ENCODE data around the gene POLD1.
"Not testable (repeated sequence)": the region's sequence is repeated elsewhere in the genome, so short reads cannot be mapped to it uniquely, and the experiment has no call there.

POLD1 gene

GRCh38 chr19:50365434-50366306 is 18.5 kb upstream of the POLD1 start, which contains the start of gene NAPSA:
Gene NAPSA, minus strand, starts transcription at chr19:50365639. Its CDS starts 18 bp downstream, at chr19:50365621.
- no peak for DNase-seq (ENCODE audit: low read depth in 2 of 2)

DNA sequence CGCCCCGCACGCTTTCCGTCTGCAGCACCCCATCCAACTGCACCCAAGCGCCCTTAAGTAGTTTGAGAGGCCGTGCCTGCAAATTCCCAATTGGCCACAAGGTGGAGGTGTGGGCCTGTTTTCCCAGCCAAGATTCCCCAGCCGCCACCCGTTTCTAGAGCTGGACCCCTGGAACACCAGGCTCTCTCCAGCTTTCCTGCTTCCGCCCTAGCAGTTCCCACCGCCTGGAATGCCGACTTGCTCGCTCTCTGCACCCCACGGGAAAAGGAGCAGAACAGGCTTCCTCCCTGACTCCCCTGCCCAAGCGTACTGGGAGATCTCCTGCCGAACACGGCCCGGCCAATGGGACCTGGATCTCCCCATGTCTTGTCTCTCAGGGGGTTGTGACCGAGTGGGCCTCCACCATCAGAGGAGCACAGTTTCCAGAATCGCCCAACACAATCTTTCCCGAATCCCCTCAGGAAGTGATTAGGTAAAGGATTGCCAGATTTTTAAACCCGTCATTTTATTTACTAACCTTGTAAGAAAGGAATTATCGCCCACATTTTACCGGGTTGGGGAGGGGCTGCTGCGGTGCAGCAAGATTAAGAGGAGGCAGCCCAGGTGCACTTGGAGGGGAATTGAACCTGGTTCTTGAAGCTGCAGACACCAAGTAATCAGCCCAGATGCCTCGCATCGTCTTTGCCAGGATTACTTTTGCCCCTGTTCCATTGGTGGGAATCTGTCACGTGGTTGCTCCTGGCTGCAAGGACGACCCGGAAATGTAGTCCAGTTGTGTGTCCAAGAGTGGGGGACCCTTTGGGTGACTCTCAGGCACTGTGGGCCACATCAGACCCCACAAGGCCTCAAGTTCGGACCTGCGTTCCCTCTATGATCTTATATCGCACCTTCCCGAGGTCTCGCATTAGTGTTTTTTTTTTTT is 15.2 kb upstream of the POLD1 start:
- peak; percentile 71 to 77 for DNase-seq (ENCODE audit: low read depth in 2 of 2)

DNA sequence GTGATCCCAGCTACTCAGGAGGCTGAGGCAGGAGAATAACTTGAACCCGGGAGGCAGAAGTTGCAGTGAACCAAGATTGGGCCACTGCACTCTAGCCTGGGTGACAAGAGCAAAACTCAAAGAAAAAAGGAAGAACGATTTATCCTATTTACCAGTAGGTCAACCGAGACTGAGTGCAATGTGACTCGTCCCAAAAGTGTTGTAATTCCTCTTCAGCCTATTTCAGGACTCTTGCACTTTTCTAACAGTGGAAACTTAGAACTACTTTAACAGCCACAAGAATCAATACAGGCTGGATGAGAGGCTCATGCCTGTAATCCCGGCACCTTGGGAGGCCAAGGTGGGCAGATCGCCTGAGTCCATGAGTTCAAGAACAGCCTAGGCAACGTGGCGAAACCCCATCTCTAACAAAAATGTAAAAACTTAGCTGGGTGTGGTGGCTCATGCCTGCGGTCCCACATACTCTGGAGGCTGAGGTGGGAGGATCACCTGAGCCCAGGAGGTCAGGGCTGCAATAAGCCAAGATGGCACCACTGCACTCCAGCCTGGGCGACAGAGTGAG is 12.2 kb upstream of the POLD1 start:
- DNase-seq (ENCODE audit: low read depth in 2 of 2): no peak

DNA sequence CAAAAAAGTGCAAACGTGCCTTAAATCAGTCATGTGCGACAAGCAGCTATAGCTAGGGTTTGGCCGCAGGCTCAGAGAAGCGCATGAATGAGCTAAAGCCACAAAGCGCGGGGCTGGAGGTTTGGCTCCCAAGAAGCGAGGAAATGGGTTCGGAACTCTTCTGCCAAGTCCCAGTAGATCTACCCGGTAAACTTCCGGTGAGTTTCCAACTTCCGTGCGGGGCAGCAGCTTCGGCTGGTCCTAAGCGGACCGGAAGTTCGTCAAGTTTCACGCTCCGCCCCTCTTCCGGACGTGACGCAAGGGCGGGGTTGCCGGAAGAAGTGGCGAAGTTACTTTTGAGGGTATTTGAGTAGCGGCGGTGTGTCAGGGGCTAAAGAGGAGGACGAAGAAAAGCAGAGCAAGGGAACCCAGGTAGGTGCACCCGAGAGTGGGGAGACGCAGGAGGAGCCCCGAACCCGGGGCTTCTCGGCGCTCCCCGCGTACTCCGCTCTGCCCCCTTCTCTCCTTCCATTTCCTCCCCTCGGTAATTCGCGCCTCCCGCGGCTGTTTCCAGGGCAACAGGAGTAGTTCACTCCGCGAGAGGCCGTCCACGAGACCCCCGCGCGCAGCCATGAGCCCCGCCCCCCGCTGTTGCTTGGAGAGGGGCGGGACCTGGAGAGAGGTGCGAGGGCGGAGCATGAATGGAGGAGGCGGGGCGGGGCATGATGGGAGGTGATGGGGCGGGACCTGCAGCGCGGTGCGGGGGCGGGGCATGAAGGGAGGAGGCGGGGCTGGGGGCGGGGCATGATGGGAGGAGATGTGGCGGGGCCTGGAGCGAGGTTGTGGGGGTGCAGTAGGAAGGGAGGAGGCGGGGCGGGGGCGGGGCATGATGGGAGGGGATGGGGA is 7.7 kb upstream of the POLD1 start, which contains the start of gene NR1H2:
TSS of gene NR1H2 (plus strand) at position 292 of the 885 bp plus-strand sequence. CDS start 1,149 bp downstream, outside the sequence.
- peak; percentile 86 to 91 for DNase-seq (ENCODE audit: low read depth in 2 of 2)

DNA sequence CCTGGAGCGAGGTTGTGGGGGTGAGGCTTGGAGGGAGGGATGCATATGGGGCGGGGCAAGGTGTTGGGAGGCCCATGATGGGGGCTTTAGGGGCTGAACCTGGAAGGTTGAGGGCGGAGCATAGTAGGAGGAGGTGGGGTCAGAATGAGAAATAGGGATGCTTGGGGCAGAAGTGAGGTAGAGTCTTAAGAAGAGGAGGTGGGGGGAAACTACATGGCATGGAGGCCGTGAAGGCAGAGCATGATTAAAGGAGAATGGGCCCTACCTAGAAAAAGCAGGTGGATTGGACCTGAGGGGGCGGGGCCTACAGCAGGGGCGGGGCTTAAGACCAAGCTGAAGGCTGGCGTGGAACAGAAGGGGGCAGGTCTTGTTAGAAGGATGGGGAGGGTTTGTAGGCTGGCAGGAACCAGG is 7.1 kb upstream of the POLD1 start:
- DNase-seq (ENCODE audit: low read depth in 2 of 2): no peak

GRCh38 chr19:50377517-50377916 is 6.6 kb upstream of the POLD1 start:
- no peak for DNase-seq (ENCODE audit: low read depth in 2 of 2)

DNA sequence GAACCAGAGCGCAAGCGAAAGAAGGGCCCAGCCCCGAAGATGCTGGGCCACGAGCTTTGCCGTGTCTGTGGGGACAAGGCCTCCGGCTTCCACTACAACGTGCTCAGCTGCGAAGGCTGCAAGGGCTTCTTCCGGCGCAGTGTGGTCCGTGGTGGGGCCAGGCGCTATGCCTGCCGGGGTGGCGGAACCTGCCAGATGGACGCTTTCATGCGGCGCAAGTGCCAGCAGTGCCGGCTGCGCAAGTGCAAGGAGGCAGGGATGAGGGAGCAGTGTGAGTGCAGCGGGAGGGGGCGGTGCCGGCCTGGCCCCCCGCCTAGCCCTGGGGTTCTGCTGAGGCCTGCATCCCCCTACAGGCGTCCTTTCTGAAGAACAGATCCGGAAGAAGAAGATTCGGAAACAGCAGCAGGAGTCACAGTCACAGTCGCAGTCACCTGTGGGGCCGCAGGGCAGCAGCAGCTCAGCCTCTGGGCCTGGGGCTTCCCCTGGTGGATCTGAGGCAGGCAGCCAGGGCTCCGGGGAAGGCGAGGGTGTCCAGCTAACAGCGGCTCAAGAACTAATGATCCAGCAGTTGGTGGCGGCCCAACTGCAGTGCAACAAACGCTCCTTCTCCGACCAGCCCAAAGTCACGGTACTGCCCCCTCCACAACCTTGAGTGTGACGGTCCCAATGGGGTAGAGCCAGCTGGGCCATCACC is 5.8 kb upstream of the POLD1 start:
- no peak for DNase-seq (ENCODE audit: low read depth in 2 of 2)

DNA sequence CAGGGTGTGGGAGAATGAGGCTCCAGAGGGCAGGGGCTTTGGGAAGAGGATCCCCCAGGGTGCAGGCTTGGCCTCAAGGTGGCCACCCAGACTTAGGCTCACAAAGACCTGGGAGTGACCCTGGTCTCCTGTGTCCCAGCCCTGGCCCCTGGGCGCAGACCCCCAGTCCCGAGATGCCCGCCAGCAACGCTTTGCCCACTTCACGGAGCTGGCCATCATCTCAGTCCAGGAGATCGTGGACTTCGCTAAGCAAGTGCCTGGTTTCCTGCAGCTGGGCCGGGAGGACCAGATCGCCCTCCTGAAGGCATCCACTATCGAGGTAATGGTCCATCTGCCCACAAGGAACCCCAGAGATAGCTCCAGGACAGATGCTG is 5.3 kb upstream of the POLD1 start:
- no peak for DNase-seq (ENCODE audit: low read depth in 2 of 2)

GRCh38 chr19:50379602-50380001 is 4.5 kb upstream of the POLD1 start:
- DNase-seq (ENCODE audit: low read depth in 2 of 2): no peak

- DNase-seq (ENCODE audit: low read depth in 2 of 2): no peak
Measured at GRCh38 chr19:50380137-50380536, 4.0 kb upstream of the POLD1 start.

- no peak for DNase-seq (ENCODE audit: low read depth in 2 of 2)
Measured at GRCh38 chr19:50380751-50381151, 3.4 kb upstream of the POLD1 start.

DNA sequence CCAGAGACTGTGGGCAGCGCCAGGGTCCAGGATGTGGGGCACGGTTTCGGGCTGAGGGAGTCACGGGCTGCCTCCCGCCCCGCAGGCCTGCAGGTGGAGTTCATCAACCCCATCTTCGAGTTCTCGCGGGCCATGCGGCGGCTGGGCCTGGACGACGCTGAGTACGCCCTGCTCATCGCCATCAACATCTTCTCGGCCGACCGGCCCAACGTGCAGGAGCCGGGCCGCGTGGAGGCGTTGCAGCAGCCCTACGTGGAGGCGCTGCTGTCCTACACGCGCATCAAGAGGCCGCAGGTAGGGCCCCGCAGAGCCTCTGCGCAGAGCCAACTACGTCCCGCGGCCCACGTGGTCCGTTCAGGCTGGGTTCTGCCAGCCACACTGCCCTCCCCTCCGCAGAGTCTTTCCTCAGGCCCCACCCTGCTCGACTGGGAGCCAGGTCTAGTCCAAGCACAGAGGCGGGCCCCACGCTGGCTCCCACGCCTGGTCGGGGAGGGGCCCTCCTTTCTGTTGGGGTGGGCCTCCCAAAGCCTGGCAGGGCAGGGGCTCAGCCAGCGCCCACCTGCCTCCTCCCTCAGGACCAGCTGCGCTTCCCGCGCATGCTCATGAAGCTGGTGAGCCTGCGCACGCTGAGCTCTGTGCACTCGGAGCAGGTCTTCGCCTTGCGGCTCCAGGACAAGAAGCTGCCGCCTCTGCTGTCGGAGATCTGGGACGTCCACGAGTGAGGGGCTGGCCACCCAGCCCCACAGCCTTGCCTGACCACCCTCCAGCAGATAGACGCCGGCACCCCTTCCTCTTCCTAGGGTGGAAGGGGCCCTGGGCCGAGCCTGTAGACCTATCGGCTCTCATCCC is 2.0 kb upstream of the POLD1 start:
- no peak for DNase-seq (ENCODE audit: low read depth in 2 of 2)

DNA sequence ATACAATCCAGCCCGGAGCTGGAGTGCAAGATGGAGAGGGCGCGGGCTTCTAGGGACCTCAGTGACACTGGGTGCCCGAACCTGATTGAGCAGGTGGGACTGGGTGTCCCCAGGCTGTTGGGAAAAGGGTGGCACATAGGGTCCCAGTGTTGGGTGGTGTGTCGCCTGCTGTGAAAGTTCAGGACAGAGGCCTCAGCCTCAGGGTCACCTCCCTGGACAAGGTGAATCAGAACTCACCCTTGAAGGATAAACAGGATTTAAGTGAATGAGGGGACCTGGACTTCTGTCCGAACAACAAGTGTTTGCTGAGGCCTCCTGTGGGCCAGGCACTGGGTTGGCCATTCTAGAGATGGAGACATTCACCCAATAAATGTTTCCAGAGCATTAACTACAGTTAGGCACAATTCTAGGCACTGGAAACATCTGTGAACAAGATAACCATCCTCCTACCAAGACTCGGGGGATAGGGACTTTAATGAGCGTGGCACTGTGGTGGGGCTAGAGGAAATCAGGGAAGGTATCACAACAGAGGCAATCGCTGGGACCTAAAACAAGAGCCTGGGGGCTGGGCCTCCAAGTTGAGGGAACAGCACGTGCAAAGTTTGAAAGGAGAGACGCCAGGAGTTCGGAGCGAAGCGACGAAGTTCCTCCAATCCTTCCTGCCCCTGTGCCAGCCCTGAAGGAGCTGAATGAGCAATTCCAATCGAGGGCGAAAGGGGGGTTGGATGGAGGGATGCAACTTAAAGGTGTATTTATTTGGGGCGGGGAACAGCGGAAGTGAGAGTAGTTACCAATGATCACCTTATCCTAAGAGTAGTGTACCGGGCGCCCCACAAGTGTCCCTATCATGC is 921 bp upstream of the POLD1 start:
- no peak for DNase-seq (ENCODE audit: low read depth in 2 of 2)

DNA sequence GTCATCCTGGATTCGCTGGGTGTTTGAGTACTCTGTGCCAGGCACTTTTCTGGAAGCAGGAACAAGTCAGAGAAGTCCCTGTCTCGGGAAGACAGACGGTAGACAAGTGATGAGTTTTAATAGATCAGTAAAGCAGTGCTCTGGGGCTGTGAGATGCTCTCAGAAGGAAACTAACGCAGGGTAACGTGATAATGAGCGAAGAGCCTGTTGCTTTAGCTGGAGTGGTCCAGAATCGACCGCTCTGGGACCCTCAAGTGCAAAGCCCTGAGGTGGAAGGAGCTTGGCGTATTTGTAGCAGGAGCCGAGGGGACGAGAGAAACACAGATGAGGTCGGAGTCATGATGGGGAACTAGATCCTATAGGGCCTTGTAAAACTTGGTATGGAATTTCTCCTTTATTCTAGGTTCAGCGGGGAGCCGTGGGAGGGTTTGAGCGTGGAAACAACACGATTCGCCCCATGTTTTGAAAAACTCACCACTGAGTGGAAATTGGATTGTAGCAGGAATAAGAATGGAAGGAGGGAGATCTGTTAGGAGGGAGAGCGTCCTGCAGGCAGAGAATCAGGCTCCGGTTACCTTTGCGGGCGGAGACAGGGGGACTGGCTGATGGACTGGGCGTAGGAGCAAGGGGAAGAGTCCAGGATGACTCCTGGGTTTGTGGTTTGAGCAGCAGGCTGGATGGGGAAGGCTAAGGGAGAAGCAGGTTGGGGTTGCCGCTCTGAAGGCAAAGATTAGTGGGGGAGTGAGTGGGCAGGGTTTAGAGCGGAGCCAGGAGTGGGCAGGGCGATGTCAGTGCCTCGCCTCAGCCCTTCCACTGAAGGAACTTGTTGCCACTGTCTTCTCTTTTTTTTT is 763 bp downstream of the POLD1 start:
- no peak for DNase-seq (ENCODE audit: low read depth in 2 of 2)

GRCh38 chr19:50387176-50387867 is 3.2 kb downstream of the POLD1 start:
- DNase-seq (ENCODE audit: low read depth in 2 of 2): no peak

DNA sequence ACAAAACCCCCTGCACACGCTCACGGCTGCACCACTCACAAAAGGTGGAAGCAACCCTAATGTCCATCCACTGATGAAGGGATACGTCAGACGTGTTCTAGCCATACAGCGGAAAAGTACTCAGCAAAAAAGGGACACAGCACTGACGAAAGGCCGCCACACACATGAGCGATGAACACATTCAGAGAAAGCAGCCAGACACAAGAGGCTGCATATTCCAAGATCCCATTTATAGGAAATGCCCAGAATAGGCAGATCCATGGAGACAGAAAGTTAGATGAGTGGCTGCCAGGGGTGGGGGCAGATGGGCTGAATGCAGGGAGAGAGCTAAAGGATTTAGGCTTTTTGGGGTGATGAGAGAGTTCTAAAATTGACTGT is 3.7 kb downstream of the POLD1 start:
- DNase-seq (ENCODE audit: low read depth in 2 of 2): no peak

DNA sequence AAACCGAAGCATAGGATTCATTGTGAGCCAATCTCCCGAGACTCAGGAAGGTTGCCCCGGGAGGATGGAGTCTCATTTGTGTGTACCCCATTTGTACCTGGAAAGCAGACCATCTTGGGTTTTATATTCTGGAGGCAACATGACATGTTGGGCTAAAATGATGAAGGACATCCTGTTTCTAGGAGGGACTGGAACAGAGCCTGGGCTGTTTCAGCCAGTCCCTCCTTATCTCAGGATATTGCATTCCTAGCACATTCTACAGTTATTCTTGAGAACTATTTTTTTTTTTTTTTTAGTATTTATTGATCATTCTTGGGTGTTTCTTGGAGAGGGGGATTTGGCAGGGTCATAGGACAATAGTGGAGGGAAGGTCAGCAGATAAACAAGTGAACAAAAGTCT is 6.1 kb downstream of the POLD1 start:
- DNase-seq (ENCODE audit: low read depth in 2 of 2): not testable (repeated sequence)
